ENCODE measurements around the gene GALNTL6. TPM values are rescaled to one million over a fixed set of nuclear protein-coding genes. Genes with fewer than 3 reads are reported as not detected.

Gene GALNTL6
- total RNA-seq, 2 donors from 2014 or later: 0.19 to 0.20 TPM

GRCh38 chr4:172344308-172344938, 531.2 kb downstream of the GALNTL6 start:
- no peak for TF ChIP-seq CTCF (IDR thresholded peaks at IDR 0.05)
- Histone ChIP-seq H3K27me3 (no peaks in the 10 kb centered on the region), H3K27ac (no peak overlapping the region), H3K9me3 (no peaks in the 10 kb centered on the region), H3K9ac (ENCODE audit: low read depth in 2 of 2, low read length in 2 of 2) (no peak overlapping the region), H3K36me3 (no peaks in the 10 kb centered on the region), H3K4me1 (no peaks in the 10 kb centered on the region), H3K4me3 (no peak overlapping the region)
- no peak for DNase-seq
- intact Hi-C loops (cut with DNase I): no loop called here

GRCh38 chr4:172348426-172348825, 535.2 kb downstream of the GALNTL6 start:
- Histone ChIP-seq H3K4me1 (no peaks in the 10 kb centered on the region), H3K9me3 (no peaks in the 10 kb centered on the region), H3K27me3 (no peaks in the 10 kb centered on the region), H3K4me3 (no peak overlapping the region), H3K36me3 (no peaks in the 10 kb centered on the region), H3K27ac (no peak overlapping the region), H3K9ac (ENCODE audit: low read depth in 2 of 2, low read length in 2 of 2) (no peak overlapping the region)
- intact Hi-C loops (cut with DNase I): no loop called here
- no peak for TF ChIP-seq CTCF (IDR thresholded peaks at IDR 0.05)
- DNase-seq: no peak

- Histone ChIP-seq H3K27ac (no peak overlapping the region), H3K4me3 (no peak overlapping the region), H3K36me3 (no peaks in the 10 kb centered on the region), H3K9ac (ENCODE audit: low read depth in 2 of 2, low read length in 2 of 2) (no peak overlapping the region), H3K4me1 (no peaks in the 10 kb centered on the region), H3K27me3 (no peaks in the 10 kb centered on the region), H3K9me3 (no peaks in the 10 kb centered on the region)
- no peak for TF ChIP-seq CTCF (IDR thresholded peaks at IDR 0.05)
- no peak for DNase-seq
- intact Hi-C loops (cut with DNase I): no loop called here
Observed at GRCh38 chr4:172352356-172352755, 539.2 kb downstream of the GALNTL6 start.

GRCh38 chr4:172356016-172356415, 542.8 kb downstream of the GALNTL6 start:
- TF ChIP-seq CTCF (IDR thresholded peaks at IDR 0.05): no peak
- Histone ChIP-seq H3K27ac (no peak overlapping the region), H3K9ac (ENCODE audit: low read depth in 2 of 2, low read length in 2 of 2) (no peak overlapping the region), H3K4me1 (no peaks in the 10 kb centered on the region), H3K4me3 (no peak overlapping the region), H3K36me3 (no peaks in the 10 kb centered on the region), H3K27me3 (no peaks in the 10 kb centered on the region), H3K9me3 (no peaks in the 10 kb centered on the region)
- no peak for DNase-seq
- intact Hi-C loops (cut with DNase I): no loop called here

- intact Hi-C loops (cut with DNase I): no loop called here
- DNase-seq: no peak
- Histone ChIP-seq H3K9me3 (no peaks in the 10 kb centered on the region), H3K36me3 (no peaks in the 10 kb centered on the region), H3K4me3 (no peak overlapping the region), H3K27me3 (no peaks in the 10 kb centered on the region), H3K9ac (ENCODE audit: low read depth in 2 of 2, low read length in 2 of 2) (no peak overlapping the region), H3K27ac (no peak overlapping the region), H3K4me1 (no peaks in the 10 kb centered on the region)
- TF ChIP-seq CTCF (IDR thresholded peaks at IDR 0.05): no peak
Observed at GRCh38 chr4:172357006-172357540, 543.9 kb downstream of the GALNTL6 start.
